Neuronal stem cell (in vitro differentiated cells): ENCODE results near the gene MANF.

Source experiments
- DNase-seq: peaks from one replicate; pipeline ENCODE4 v3.0.0-alpha.2; 2013; ENCODE audit warnings: low spot score
- H2AFZ ChIP-seq: one replicate; pipeline ENCODE4 v1.6.1; 2013; ENCODE audit warnings: mild to moderate bottlenecking, low read length, inconsistent platforms
- H2AK5ac ChIP-seq: 2 replicates; pipeline ENCODE4 v1.6.1; 2013; ENCODE audit warnings: low read depth, mild to moderate bottlenecking, inconsistent platforms, low read length, moderate library complexity, mixed read lengths
- H2BK120ac ChIP-seq: 2 replicates; pipeline ENCODE4 v1.6.1; 2013; ENCODE audit warnings: low read depth, mild to moderate bottlenecking, inconsistent platforms, low read length, moderate library complexity, mixed read lengths
- H2BK12ac ChIP-seq: one replicate; pipeline ENCODE4 v1.6.1; 2013; ENCODE audit warnings: low read length, inconsistent platforms
- H2BK15ac ChIP-seq: 2 replicates; pipeline ENCODE4 v1.6.1; 2013; ENCODE audit warnings: mild to moderate bottlenecking, low read length, inconsistent platforms, mixed read lengths
- H2BK5ac ChIP-seq: one replicate; pipeline ENCODE4 v1.6.1; 2013; ENCODE audit warnings: inconsistent platforms, mild to moderate bottlenecking, low read length, moderate library complexity
- H3K14ac ChIP-seq: one replicate; pipeline ENCODE4 v1.6.1; 2013; ENCODE audit warnings: low read length, inconsistent platforms
- H3K18ac ChIP-seq: 2 replicates; pipeline ENCODE4 v1.6.1; 2013; ENCODE audit warnings: low read length, inconsistent platforms
- H3K23ac ChIP-seq: 2 replicates; pipeline ENCODE4 v1.6.1; 2013; ENCODE audit warnings: low read depth, mild to moderate bottlenecking, mixed read lengths, low read length, inconsistent platforms; ENCODE audit not compliant: poor library complexity
- H3K27ac ChIP-seq: replicated peaks from 3 replicates; pipeline ENCODE4 v1.5.1; 2013; ENCODE audit warnings: low read length, inconsistent platforms
- H3K27me3 ChIP-seq, 3 experiments: 2 replicates each; pipeline ENCODE4 v1.6.1; 2013; ENCODE audit warnings: low read length in 3 of 3, mild to moderate bottlenecking in 2 of 3, inconsistent platforms in 1 of 3, low read depth in 1 of 3, mixed read lengths in 1 of 3, moderate library complexity in 1 of 3; ENCODE audit not compliant: control insufficient read depth in 3 of 3, insufficient read depth in 3 of 3
- H3K36me3 ChIP-seq, 2 donors: replicated peaks in 1 of 2; 2 replicates each; pipeline ENCODE4 v1.6.1; 2013; ENCODE audit warnings: low read length in 2 of 2; ENCODE audit not compliant: control insufficient read depth in 2 of 2, insufficient read depth in 2 of 2
- H3K4ac ChIP-seq: 2 replicates; pipeline ENCODE4 v1.6.1; 2013; ENCODE audit warnings: inconsistent platforms, mild to moderate bottlenecking, low read length, moderate library complexity
- H3K4me1 ChIP-seq, 2 donors: 1 replicate in 1 of 2; 2 replicates in 1 of 2; pipeline ENCODE4 v1.6.1; 2013; ENCODE audit warnings: low read length in 2 of 2, low read depth in 1 of 2; ENCODE audit not compliant: control insufficient read depth in 2 of 2, insufficient read depth in 1 of 2
- H3K4me2 ChIP-seq: one replicate; pipeline ENCODE4 v1.6.1; 2013; ENCODE audit warnings: mild to moderate bottlenecking, low read length, inconsistent platforms; ENCODE audit not compliant: insufficient read depth, poor library complexity, severe bottlenecking
- H3K4me3 ChIP-seq, 2 donors: 2 replicates each; pipeline ENCODE4 v1.5.1; 2013; ENCODE audit warnings: low read length in 2 of 2, mild to moderate bottlenecking in 2 of 2, inconsistent platforms in 1 of 2, moderate library complexity in 1 of 2
- H3K79me1 ChIP-seq: one replicate; pipeline ENCODE4 v1.6.1; 2013; ENCODE audit warnings: low read depth, mild to moderate bottlenecking, inconsistent platforms, low read length, moderate library complexity
- H3K9ac ChIP-seq: one replicate; pipeline ENCODE4 v1.6.1; 2013; ENCODE audit warnings: mild to moderate bottlenecking, low read depth, low read length, inconsistent platforms; ENCODE audit not compliant: poor library complexity
- H3K9me3 ChIP-seq, 2 donors: replicated peaks in 1 of 2; 2 replicates each; pipeline versions ENCODE3 to v1.6.1; 2013; ENCODE audit warnings: low read length in 2 of 2, mild to moderate bottlenecking in 2 of 2, inconsistent platforms in 1 of 2, low read depth in 1 of 2, mixed read lengths in 1 of 2, moderate library complexity in 1 of 2; ENCODE audit not compliant: control insufficient read depth in 2 of 2, insufficient read depth in 1 of 2
- H4K8ac ChIP-seq: one replicate; pipeline ENCODE4 v1.6.1; 2013; ENCODE audit warnings: low read depth, mild to moderate bottlenecking, inconsistent platforms, low read length, moderate library complexity
- H4K91ac ChIP-seq: one replicate; pipeline ENCODE4 v1.6.1; 2013; ENCODE audit warnings: low read length, low read depth, mild to moderate bottlenecking, inconsistent platforms; ENCODE audit not compliant: poor library complexity
- whole genome bisulfite sequencing, 2 donors: extraction: QIAGEN DNeasy Blood & Tissue Kit; methylation state at CpG; one replicate each; pipeline ENCODE4 v1.1.7; 2013; ENCODE audit warnings: missing lambda C conversion rate in 2 of 2, mixed read lengths in 1 of 2; ENCODE audit not compliant: insufficient read length in 2 of 2, insufficient replicate concordance in 1 of 2; ENCODE audit errors: extremely low coverage in 2 of 2; 5-methylcytosine and 5-hydroxymethylcytosine counted together

Gene MANF

DNA sequence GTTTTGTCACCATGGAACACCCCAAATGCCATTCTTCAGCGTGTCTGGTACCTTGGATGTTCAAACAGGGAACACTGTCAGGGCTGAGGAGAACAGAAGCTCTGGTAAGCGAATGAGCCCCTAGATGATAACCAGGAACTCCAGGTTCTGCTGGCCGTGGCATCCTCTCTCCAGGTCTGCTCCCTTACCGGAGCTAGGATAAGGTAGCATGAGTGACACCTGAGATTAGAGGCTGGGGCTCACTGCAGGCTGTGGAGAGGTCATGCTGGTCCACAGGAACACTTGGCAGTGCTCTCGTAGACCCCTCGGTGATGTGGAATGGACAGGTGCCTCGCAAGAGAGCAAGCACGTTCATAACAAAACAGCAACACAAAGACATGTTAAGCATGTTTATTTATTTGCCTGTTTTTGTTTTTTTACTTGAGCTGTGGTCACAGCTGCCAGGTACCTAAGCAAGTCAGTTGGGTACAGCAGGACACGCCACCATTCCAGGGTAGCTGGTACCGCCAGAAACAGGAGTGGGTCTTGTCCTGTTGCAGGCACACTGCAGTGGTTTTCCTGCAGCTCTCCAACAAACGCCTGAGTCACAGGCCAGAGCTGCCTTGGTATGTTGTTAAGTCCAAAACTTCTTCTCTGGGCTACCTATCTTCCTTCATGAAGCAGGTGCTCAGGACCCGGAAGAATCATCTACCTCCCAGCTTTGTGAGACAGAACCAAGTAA, 10.6 kb downstream of the MANF start:
- no peak overlapping the region for H3K27ac ChIP-seq
- H3K4ac ChIP-seq: no peak overlapping the region
- no peak overlapping the region for H4K91ac ChIP-seq
- H3K9me3 ChIP-seq: peaks cover 12 to 25% of the 10 kb centered on the region in 2 donors
- peaks cover 60 to 90% of the 10 kb centered on the region in 2 donors for H3K36me3 ChIP-seq
- H3K18ac ChIP-seq: no peak overlapping the region
- no CpG with 5 or more reads among the region's 12 CpGs for WGBS, 2 donors
- H3K4me1 ChIP-seq: peaks cover 5 to 13% of the 10 kb centered on the region in 2 donors
- no peak overlapping the region for H2BK5ac ChIP-seq
- DNase-seq: no peak
- H2AK5ac ChIP-seq: no peak overlapping the region
- no peak overlapping the region for H4K8ac ChIP-seq
- no peak overlapping the region for H3K4me3 ChIP-seq
- H3K79me1 ChIP-seq: peaks cover 17% of the 10 kb centered on the region
- no peak overlapping the region for H3K4me2 ChIP-seq
- no peaks in the 10 kb centered on the region for H3K27me3 ChIP-seq
- no peak overlapping the region for H2BK12ac ChIP-seq
- no peak overlapping the region for H3K23ac ChIP-seq
- no peak overlapping the region for H3K14ac ChIP-seq
- H2BK15ac ChIP-seq: no peak overlapping the region
- no peak overlapping the region for H2AFZ ChIP-seq
- no peak overlapping the region for H2BK120ac ChIP-seq
- no peak overlapping the region for H3K9ac ChIP-seq

DNA sequence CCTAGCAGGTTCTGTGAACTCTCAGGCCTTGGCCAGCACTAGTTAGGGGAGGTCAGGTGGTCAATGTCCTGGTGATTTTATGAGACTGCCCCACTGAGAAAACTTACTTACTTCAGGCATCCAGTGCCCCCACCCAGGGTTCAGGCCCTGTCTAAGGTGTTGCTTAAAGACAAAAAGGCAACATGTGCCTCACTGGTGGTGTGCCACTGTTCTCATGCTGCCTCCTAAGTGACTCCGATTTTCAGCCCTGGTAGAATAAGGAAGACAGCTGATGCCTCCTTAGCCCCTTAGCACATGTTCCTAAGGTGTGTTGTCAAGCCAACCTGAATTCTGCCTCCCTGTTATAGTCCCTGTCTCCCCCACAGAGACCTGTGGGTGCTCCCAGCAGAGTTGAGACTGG, 11.3 kb downstream of the MANF start:
- Histone ChIP-seq H3K9me3 (peaks cover 12 to 25% of the 10 kb centered on the region in 2 donors), H2BK5ac (no peak overlapping the region), H3K4ac (no peak overlapping the region), H3K9ac (no peak overlapping the region), H3K79me1 (peaks cover 17% of the 10 kb centered on the region), H2AFZ (no peak overlapping the region), H3K23ac (no peak overlapping the region), H3K4me2 (no peak overlapping the region), H3K4me3 (no peak overlapping the region), H3K27ac (no peak overlapping the region), H3K36me3 (peaks cover 61 to 94% of the 10 kb centered on the region in 2 donors), H3K27me3 (no peaks in the 10 kb centered on the region), H4K8ac (no peak overlapping the region), H2BK120ac (no peak overlapping the region), H2BK15ac (no peak overlapping the region), H3K4me1 (peaks cover 3 to 11% of the 10 kb centered on the region in 2 donors), H3K14ac (no peak overlapping the region), H4K91ac (no peak overlapping the region), H3K18ac (no peak overlapping the region), H2AK5ac (no peak overlapping the region), H2BK12ac (no peak overlapping the region)
- DNase-seq: no peak
- WGBS, 2 donors: no CpG with 5 or more reads among the region's 1 CpG

GRCh38 chr3:51397392-51397791, 12.3 kb downstream of the MANF start:
- Histone ChIP-seq H3K27ac (no peak overlapping the region), H3K18ac (no peak overlapping the region)
- no CpG with 5 or more reads among the region's 5 CpGs for WGBS, 2 donors

GRCh38 chr3:51398595-51399310, 13.7 kb downstream of the MANF start:
- H3K36me3 ChIP-seq: peaks cover 51 to 94% of the 10 kb centered on the region in 2 donors

More at GRCh38 chr3:51397392-51397791, 12.3 kb downstream of the MANF start:
- Histone ChIP-seq H3K9me3 (peaks cover 11 to 21% of the 10 kb centered on the region in 2 donors), H3K4me2 (no peak overlapping the region), H2BK120ac (no peak overlapping the region), H3K4me1 (peaks cover 0 to 9% of the 10 kb centered on the region in 2 donors), H3K27me3 (no peaks in the 10 kb centered on the region), H3K4me3 (no peak overlapping the region), H2AK5ac (no peak overlapping the region), H2BK12ac (no peak overlapping the region), H3K36me3 (peaks cover 59 to 96% of the 10 kb centered on the region in 2 donors), H2AFZ (no peak overlapping the region), H3K23ac (no peak overlapping the region), H4K91ac (no peak overlapping the region), H3K79me1 (peaks cover 12% of the 10 kb centered on the region), H3K9ac (no peak overlapping the region), H2BK15ac (no peak overlapping the region), H4K8ac (no peak overlapping the region), H3K14ac (no peak overlapping the region), H3K4ac (no peak overlapping the region), H2BK5ac (no peak overlapping the region)
- DNase-seq: no peak

More at GRCh38 chr3:51398595-51399310, 13.7 kb downstream of the MANF start:
- H3K18ac ChIP-seq: no peak overlapping the region
- H3K4me1 ChIP-seq: peaks cover 0 to 1% of the 10 kb centered on the region in 2 donors
- no peak overlapping the region for H3K4me3 ChIP-seq
- no CpG with 5 or more reads among the region's 8 CpGs for WGBS, 2 donors
- H3K4ac ChIP-seq: no peak overlapping the region
- no peak overlapping the region for H4K8ac ChIP-seq
- peaks cover 1 to 8% of the 10 kb centered on the region in 2 donors for H3K9me3 ChIP-seq
- H3K79me1 ChIP-seq: no peaks in the 10 kb centered on the region
- H2BK120ac ChIP-seq: no peak overlapping the region
- H4K91ac ChIP-seq: no peak overlapping the region
- no peak overlapping the region for H2BK15ac ChIP-seq
- H2AK5ac ChIP-seq: no peak overlapping the region
- no peak overlapping the region for H2AFZ ChIP-seq
- H3K23ac ChIP-seq: no peak overlapping the region
- no peak overlapping the region for H3K14ac ChIP-seq
- no peak for DNase-seq
- no peak overlapping the region for H3K9ac ChIP-seq
- H2BK12ac ChIP-seq: no peak overlapping the region
- H3K27ac ChIP-seq: no peak overlapping the region
- no peak overlapping the region for H2BK5ac ChIP-seq
- no peaks in the 10 kb centered on the region for H3K27me3 ChIP-seq
- H3K4me2 ChIP-seq: no peak overlapping the region
